Measurements from ENCODE around the gene SLC38A10. TPM values are rescaled to one million over a fixed set of nuclear protein-coding genes. Genes with fewer than 3 reads are reported as not detected.

The SLC38A10 gene
- polyA plus RNA-seq, 2 donors = 22.9 to 40.5 TPM

DNA sequence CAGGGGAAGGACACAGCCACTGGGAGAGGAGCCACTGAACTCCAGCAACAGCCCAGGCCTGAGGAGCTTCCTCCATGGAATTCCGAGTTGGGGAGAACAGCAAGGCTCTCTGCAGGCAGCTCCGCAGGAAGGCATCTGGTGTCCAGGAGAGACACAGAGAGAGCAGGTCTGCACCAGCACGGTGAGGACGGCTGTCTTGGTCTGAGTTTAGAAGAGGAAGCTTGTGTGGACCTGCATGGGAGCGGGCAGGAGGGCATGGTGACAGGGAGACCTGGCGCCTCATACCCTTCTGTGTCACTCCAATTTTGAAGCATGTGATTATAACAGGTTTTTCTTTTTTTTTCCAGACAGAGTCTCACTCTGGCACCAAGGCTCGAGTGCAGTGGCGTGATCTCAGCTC, 6.4 kb downstream of the SLC38A10 start:
- 76 to 79% methylated on average over 8 of the region's 8 CpGs for WGBS, 2 donors
- Histone ChIP-seq H3K27ac (ENCODE audit: low read depth in 2 of 2, low read length in 1 of 2) (no peak overlapping the region), H3K9me3 (ENCODE audit: control insufficient read depth in 2 of 2, insufficient read depth in 1 of 2, low read depth in 1 of 2, low read length in 1 of 2) (no peaks in the 10 kb centered on the region), H3K36me3 (ENCODE audit: control insufficient read depth in 2 of 2, insufficient read depth in 2 of 2, low read length in 1 of 2) (peaks cover 0 to 26% of the 10 kb centered on the region in 2 donors), H3K4me1 (ENCODE audit: control insufficient read depth in 2 of 2, insufficient read depth in 2 of 2, low read length in 1 of 2) (peaks cover 2 to 5% of the 10 kb centered on the region in 2 donors), H3K4me3 (ENCODE audit: low read depth in 1 of 2, low read length in 2 of 2) (no peak overlapping the region), H3K27me3 (ENCODE audit: control insufficient read depth in 1 of 2, insufficient read depth in 2 of 2, low read length in 2 of 2) (no peaks in the 10 kb centered on the region)

DNA sequence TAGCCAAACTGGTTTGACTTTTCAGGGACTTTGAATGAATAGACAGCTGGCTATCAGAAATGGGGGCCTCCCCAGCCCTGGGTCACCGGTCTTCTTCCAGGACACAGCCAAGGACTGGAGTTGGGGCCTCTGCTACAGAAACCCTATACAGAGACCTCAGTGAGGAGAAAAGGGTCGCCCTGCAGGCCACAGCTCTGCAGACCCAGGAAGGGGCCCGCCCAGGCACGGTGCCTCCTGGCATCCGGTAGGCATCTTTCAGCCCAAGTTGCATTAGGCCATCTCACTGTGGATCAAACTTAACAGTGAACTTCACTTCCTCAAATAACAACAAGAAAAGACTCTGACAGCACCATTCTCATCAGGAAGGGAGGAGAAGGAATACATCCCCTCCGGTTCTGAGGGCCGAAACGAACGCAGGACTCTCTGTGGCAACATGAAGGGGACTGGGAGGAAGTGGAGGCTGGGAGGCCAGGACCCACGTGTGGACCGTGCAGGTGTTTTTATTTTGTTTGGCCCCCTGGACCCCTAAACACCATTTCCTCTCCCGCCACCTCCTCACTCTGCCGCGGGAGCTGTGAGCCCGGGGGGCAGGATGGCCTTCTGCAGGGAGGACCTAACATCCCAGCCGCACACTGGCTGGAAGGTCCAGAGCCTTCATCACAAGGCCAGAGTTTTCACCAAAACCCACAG, 7.2 kb downstream of the SLC38A10 start:
- H3K4me3 ChIP-seq (ENCODE audit: low read depth in 1 of 2, low read length in 2 of 2) = no peak overlapping the region
- WGBS, 2 donors = 74 to 83% methylated on average over 16 of the region's 16 CpGs
- peaks cover 1 to 29% of the 10 kb centered on the region in 2 donors for H3K36me3 ChIP-seq (ENCODE audit: control insufficient read depth in 2 of 2, insufficient read depth in 2 of 2, low read length in 1 of 2)
- no peaks in the 10 kb centered on the region for H3K9me3 ChIP-seq (ENCODE audit: control insufficient read depth in 2 of 2, insufficient read depth in 1 of 2, low read depth in 1 of 2, low read length in 1 of 2)
- H3K27me3 ChIP-seq (ENCODE audit: control insufficient read depth in 1 of 2, insufficient read depth in 2 of 2, low read length in 2 of 2) = no peaks in the 10 kb centered on the region
- peaks cover 2 to 5% of the 10 kb centered on the region in 2 donors for H3K4me1 ChIP-seq (ENCODE audit: control insufficient read depth in 2 of 2, insufficient read depth in 2 of 2, low read length in 1 of 2)
- no peak overlapping the region for H3K27ac ChIP-seq (ENCODE audit: low read depth in 2 of 2, low read length in 1 of 2)

DNA sequence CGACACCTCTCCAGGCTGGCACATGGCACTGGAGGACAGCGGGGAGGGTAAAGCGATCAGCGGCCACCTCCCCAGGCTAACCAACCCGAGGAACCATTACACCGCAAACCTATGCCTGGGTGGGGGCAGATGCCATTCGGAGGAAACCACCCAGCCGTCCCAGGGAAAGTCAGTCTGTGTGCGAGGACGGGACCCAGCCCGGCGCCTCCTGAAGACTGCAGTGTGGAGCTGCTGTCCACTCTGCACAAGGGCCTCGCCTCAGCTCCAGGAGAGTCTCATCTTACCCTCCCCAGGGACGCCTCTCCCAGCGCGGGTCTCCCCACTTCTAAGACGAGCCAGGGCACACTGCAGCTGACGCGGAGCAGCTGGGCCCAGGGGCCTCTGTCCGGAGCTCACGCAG, 8.0 kb downstream of the SLC38A10 start:
- 85 to 94% methylated on average over 21 of the region's 21 CpGs for whole genome bisulfite sequencing, 2 donors
- Histone ChIP-seq H3K4me1 (ENCODE audit: control insufficient read depth in 2 of 2, insufficient read depth in 2 of 2, low read length in 1 of 2) (peaks cover 2% of the 10 kb centered on the region in 2 donors), H3K9me3 (ENCODE audit: control insufficient read depth in 2 of 2, insufficient read depth in 1 of 2, low read depth in 1 of 2, low read length in 1 of 2) (no peaks in the 10 kb centered on the region), H3K36me3 (ENCODE audit: control insufficient read depth in 2 of 2, insufficient read depth in 2 of 2, low read length in 1 of 2) (peaks cover 7 to 36% of the 10 kb centered on the region in 2 donors), H3K27ac (ENCODE audit: low read depth in 2 of 2, low read length in 1 of 2) (no peak overlapping the region), H3K27me3 (ENCODE audit: control insufficient read depth in 1 of 2, insufficient read depth in 2 of 2, low read length in 2 of 2) (no peaks in the 10 kb centered on the region), H3K4me3 (ENCODE audit: low read depth in 1 of 2, low read length in 2 of 2) (no peak overlapping the region)

DNA sequence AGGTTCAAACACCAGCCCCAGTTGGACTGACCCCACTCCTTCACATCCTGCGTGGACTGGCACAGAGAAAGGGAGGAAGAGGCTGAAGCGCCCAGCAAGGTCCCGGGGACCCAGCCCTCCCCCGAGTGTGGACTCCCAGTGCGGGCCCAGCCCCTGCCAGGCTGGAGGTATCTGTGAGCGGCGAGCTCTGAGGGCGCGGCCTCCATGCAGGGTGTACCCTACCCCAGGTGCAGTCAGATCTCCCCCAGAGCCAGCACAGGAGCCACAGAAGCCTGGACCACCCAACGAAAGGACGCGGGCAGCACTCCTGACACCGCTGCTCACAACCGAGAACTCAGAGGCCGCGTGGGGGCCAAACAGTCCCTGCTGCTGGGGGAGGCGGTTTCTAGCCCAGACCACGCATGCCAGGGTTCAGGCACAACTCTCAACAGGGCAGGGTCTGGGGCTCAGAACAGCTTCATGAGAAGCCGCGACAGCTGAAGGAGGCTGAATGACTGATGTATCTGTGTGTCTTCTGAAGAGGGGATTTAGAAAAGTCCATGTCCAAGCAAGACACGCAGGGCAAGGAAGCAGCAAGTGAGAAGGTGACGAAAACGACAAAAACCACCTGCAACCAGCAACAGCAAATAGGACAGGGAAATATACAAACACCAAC, 8.5 kb downstream of the SLC38A10 start:
- no peaks in the 10 kb centered on the region for H3K27me3 ChIP-seq (ENCODE audit: control insufficient read depth in 1 of 2, insufficient read depth in 2 of 2, low read length in 2 of 2)
- WGBS, 2 donors = 89 to 94% methylated on average over 23 of the region's 23 CpGs
- peaks cover 2% of the 10 kb centered on the region in 2 donors for H3K4me1 ChIP-seq (ENCODE audit: control insufficient read depth in 2 of 2, insufficient read depth in 2 of 2, low read length in 1 of 2)
- H3K27ac ChIP-seq (ENCODE audit: low read depth in 2 of 2, low read length in 1 of 2) = peak overlapping the region; percentile 62 to 68
- H3K36me3 ChIP-seq (ENCODE audit: control insufficient read depth in 2 of 2, insufficient read depth in 2 of 2, low read length in 1 of 2) = peaks cover 7 to 40% of the 10 kb centered on the region in 2 donors
- no peak overlapping the region for H3K4me3 ChIP-seq (ENCODE audit: low read depth in 1 of 2, low read length in 2 of 2)
- no peaks in the 10 kb centered on the region for H3K9me3 ChIP-seq (ENCODE audit: control insufficient read depth in 2 of 2, insufficient read depth in 1 of 2, low read depth in 1 of 2, low read length in 1 of 2)

DNA sequence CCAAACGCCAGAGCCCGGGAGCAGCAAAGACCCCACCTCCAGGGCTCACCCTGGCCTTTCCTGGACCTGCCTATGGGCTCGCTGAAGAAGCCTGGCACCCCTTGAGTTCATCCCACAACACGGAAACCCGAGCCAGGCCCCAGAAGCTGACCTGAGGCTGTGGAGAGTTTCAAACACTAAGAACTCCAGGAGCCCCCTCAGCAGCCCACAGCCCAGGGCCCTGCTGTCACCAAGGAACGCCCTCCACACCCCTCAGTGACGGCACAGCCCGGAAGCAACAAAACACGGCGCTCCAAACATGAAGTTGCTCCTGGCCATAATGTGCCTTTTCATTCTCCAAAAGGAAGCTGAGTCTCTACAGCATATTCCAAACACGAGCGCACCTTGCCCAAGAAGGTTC, 9.2 kb downstream of the SLC38A10 start:
- H3K27ac ChIP-seq (ENCODE audit: low read depth in 2 of 2, low read length in 1 of 2) = peak overlapping the region; percentile 62 to 68
- 61 to 73% methylated on average over 12 of the region's 12 CpGs for WGBS, 2 donors
- no peaks in the 10 kb centered on the region for H3K9me3 ChIP-seq (ENCODE audit: control insufficient read depth in 2 of 2, insufficient read depth in 1 of 2, low read depth in 1 of 2, low read length in 1 of 2)
- no peaks in the 10 kb centered on the region for H3K27me3 ChIP-seq (ENCODE audit: control insufficient read depth in 1 of 2, insufficient read depth in 2 of 2, low read length in 2 of 2)
- peaks cover 7 to 42% of the 10 kb centered on the region in 2 donors for H3K36me3 ChIP-seq (ENCODE audit: control insufficient read depth in 2 of 2, insufficient read depth in 2 of 2, low read length in 1 of 2)
- H3K4me1 ChIP-seq (ENCODE audit: control insufficient read depth in 2 of 2, insufficient read depth in 2 of 2, low read length in 1 of 2) = peaks cover 0 to 2% of the 10 kb centered on the region in 2 donors
- no peak overlapping the region for H3K4me3 ChIP-seq (ENCODE audit: low read depth in 1 of 2, low read length in 2 of 2)

DNA sequence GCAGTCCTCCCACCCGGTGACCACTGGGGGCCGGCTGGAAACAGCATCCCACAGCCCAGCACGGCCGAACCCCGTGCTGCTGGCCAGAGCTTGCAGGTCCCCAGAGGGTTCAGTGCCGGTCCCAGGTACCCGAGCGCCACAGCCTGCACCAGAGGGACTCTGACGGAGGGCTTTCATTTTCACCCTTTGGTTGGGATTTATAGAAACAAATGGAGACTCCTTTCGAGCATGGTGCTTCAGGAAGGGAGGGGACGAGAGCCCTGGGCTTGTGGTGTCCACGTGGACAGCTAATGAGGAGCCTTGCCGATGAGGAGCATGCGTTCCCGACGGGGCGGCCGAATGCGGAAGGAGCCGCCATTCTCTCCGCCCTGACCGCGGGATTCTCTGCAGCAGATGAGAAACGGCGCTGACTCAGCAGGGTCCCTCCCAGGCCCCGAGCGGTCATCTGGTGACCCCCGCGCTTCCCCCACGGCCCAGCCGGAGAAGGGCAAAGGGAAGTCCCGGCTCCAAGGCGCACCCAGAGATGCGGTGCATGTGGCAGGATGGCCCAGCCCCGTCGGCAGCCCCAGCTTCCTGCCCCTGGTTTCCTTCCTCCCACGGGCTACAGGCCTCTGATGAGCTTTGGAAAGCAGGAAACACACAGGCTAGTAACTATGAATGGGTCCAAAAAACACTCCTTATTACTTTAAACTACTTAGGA, 9.8 kb downstream of the SLC38A10 start:
- 55 to 56% methylated on average over 36 to 37 of the region's 37 CpGs for WGBS, 2 donors
- Histone ChIP-seq H3K36me3 (ENCODE audit: control insufficient read depth in 2 of 2, insufficient read depth in 2 of 2, low read length in 1 of 2) (peaks cover 7 to 46% of the 10 kb centered on the region in 2 donors), H3K4me1 (ENCODE audit: control insufficient read depth in 2 of 2, insufficient read depth in 2 of 2, low read length in 1 of 2) (peaks cover 0 to 2% of the 10 kb centered on the region in 2 donors), H3K4me3 (ENCODE audit: low read depth in 1 of 2, low read length in 2 of 2) (peak overlapping the region in 1 of 2 donors; percentile 6), H3K9me3 (ENCODE audit: control insufficient read depth in 2 of 2, insufficient read depth in 1 of 2, low read depth in 1 of 2, low read length in 1 of 2) (no peaks in the 10 kb centered on the region), H3K27me3 (ENCODE audit: control insufficient read depth in 1 of 2, insufficient read depth in 2 of 2, low read length in 2 of 2) (no peaks in the 10 kb centered on the region), H3K27ac (ENCODE audit: low read depth in 2 of 2, low read length in 1 of 2) (peak overlapping the region; percentile 62 to 68)

DNA sequence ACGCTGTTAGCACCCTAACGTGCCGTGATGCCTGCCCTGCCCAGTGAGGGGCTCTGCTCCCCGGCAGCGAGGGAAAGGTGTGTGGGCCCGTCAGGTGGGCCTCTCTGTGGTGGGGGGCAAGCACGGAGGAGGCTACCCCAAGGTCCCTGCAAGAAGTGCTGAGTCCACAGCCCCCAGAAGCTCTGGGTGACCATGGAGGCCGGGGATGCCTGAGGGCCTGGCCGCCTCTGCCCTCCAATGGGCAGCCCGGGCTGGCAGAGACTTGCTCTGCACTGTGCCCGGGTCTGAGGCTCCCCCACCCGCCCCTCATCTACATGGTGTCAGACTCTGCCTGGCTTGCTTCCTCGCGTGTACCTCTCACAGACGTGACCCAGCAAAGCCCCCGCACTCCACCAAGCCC, 12.2 kb downstream of the SLC38A10 start:
- Histone ChIP-seq H3K9me3 (ENCODE audit: control insufficient read depth in 2 of 2, insufficient read depth in 1 of 2, low read depth in 1 of 2, low read length in 1 of 2) (no peaks in the 10 kb centered on the region), H3K36me3 (ENCODE audit: control insufficient read depth in 2 of 2, insufficient read depth in 2 of 2, low read length in 1 of 2) (peaks cover 13 to 55% of the 10 kb centered on the region in 2 donors), H3K27ac (ENCODE audit: low read depth in 2 of 2, low read length in 1 of 2) (no peak overlapping the region), H3K4me1 (ENCODE audit: control insufficient read depth in 2 of 2, insufficient read depth in 2 of 2, low read length in 1 of 2) (peaks cover 2 to 3% of the 10 kb centered on the region in 2 donors), H3K4me3 (ENCODE audit: low read depth in 1 of 2, low read length in 2 of 2) (no peak overlapping the region), H3K27me3 (ENCODE audit: control insufficient read depth in 1 of 2, insufficient read depth in 2 of 2, low read length in 2 of 2) (no peaks in the 10 kb centered on the region)
- WGBS, 2 donors = 94 to 96% methylated on average over 13 to 16 of the region's 16 CpGs

DNA sequence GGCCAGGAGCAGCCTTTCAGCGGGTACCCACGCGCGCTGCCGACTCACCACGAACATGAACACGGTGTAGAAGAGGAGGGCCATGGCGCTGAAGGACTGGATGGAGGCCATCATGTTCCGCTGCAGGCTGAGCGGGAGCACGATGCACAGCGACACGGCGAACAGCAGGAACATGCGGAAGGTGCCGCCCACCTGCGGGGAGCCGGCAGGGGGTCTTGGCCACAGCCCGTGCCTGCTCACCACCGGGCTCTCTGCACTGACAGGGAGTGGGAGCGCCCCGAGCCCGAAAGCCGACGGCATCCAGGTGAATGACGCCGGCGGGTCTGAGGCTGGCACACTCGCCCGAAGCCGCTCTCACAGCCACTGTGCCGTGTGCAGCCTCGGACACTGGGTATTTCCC, 13.0 kb downstream of the SLC38A10 start:
- H3K9me3 ChIP-seq (ENCODE audit: control insufficient read depth in 2 of 2, insufficient read depth in 1 of 2, low read depth in 1 of 2, low read length in 1 of 2) = no peaks in the 10 kb centered on the region
- H3K4me3 ChIP-seq (ENCODE audit: low read depth in 1 of 2, low read length in 2 of 2) = no peak overlapping the region
- H3K27ac ChIP-seq (ENCODE audit: low read depth in 2 of 2, low read length in 1 of 2) = no peak overlapping the region
- no peaks in the 10 kb centered on the region for H3K27me3 ChIP-seq (ENCODE audit: control insufficient read depth in 1 of 2, insufficient read depth in 2 of 2, low read length in 2 of 2)
- 93 to 95% methylated on average over 33 of the region's 33 CpGs for WGBS, 2 donors
- H3K36me3 ChIP-seq (ENCODE audit: control insufficient read depth in 2 of 2, insufficient read depth in 2 of 2, low read length in 1 of 2) = peaks cover 13 to 53% of the 10 kb centered on the region in 2 donors
- H3K4me1 ChIP-seq (ENCODE audit: control insufficient read depth in 2 of 2, insufficient read depth in 2 of 2, low read length in 1 of 2) = peaks cover 8% of the 10 kb centered on the region in 2 donors

DNA sequence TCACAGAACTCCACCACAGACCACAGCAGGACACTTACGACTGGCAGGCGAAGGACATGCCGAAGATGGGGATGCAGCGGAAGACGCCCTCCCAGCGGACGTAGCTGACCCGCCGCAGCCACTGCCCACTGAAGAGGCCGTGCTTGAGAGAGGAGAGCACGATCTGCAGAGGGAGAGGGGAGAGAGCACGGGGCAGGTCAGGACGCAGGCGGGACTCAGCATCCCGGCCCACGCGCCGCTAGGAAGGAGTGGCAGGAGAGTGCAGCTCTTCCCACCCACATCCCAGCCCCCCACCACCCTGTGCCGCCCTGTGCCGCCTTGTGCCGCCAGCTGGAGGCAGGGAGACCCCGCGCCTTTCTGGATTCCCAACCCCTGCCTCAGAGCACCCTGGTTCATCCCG, 14.5 kb downstream of the SLC38A10 start:
- WGBS, 2 donors = 98% methylated on average over 24 of the region's 24 CpGs

More for the DNA sequence above, 14.5 kb downstream of the SLC38A10 start:
- Histone ChIP-seq H3K27me3 (ENCODE audit: control insufficient read depth in 1 of 2, insufficient read depth in 2 of 2, low read length in 2 of 2) (no peaks in the 10 kb centered on the region), H3K36me3 (ENCODE audit: control insufficient read depth in 2 of 2, insufficient read depth in 2 of 2, low read length in 1 of 2) (peaks cover 16 to 59% of the 10 kb centered on the region in 2 donors), H3K4me1 (ENCODE audit: control insufficient read depth in 2 of 2, insufficient read depth in 2 of 2, low read length in 1 of 2) (peaks cover 11 to 13% of the 10 kb centered on the region in 2 donors), H3K9me3 (ENCODE audit: control insufficient read depth in 2 of 2, insufficient read depth in 1 of 2, low read depth in 1 of 2, low read length in 1 of 2) (no peaks in the 10 kb centered on the region), H3K27ac (ENCODE audit: low read depth in 2 of 2, low read length in 1 of 2) (no peak overlapping the region), H3K4me3 (ENCODE audit: low read depth in 1 of 2, low read length in 2 of 2) (no peak overlapping the region)

Data from esophagus (tissue), 2 donors.